ENCODE results near the gene B3GNT4.

B3GNT4 gene

DNA sequence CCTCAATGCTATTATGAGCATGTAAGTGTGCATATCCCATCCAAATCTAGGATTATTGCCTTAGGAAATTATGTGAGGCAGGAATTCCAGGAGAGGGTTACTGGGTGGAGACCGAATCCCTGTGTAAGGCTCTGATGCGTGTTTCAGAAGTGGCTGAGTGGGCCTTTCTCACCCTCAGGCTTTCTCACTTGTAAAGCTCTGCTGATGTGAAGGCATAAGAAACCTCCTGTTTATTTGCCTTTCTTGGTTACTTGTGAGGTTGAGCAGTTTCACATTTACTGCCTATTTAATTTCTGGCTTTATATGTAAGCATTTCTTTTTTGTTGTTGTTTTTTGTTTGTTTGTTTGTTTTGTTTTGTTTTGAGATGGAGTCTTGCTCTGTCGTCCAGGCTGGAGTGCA lies 40.5 kb upstream of the B3GNT4 start:
- no peak overlapping the region for H3K4me3 ChIP-seq (ENCODE audit: low read depth, low read length)
- no peak for DNase-seq (ENCODE audit: low read depth, low spot score)
- TF ChIP-seq CTCF (IDR thresholded peaks at IDR 0.05; ENCODE audit: low read depth, low read length), result no peak
- in situ Hi-C loops (cut with HindIII; ENCODE audit: low sequenced_read_pairs), result no loop called here

- no peak overlapping the region for H3K4me3 ChIP-seq (ENCODE audit: low read depth, low read length)
- TF ChIP-seq CTCF (IDR thresholded peaks at IDR 0.05; ENCODE audit: low read depth, low read length), result no peak
- in situ Hi-C loops (cut with HindIII; ENCODE audit: low sequenced_read_pairs), result no loop called here
- DNase-seq (ENCODE audit: low read depth, low spot score), result no peak
Observed at GRCh38 chr12:122166422-122167349, 36.8 kb upstream of the B3GNT4 start.

DNA sequence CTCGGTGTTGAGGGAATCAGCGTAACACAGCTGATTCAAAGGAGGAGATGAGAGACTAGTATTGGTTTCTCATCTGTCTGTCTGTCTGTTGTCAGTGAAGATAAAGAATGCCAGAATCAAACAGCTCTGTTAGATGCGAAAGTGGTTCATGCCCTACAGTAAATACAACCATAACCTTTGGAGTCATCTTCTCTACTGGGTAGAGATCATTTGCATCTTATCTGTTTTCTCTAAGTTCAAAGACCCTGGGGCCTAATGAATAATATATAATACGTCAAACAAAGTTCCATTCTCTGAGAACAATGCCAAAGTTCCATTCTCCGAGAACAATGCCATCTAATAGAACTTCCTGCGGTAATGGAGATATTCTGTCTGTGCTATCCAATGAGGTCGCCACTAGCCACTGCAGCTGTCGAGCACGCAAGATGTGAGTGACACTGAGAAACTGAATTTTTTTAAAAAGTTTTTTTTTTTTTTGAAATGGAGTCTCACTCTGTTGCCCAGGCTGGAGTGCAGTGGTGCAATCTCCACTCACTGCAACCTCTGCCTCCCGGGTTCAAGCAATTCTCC lies 36.1 kb upstream of the B3GNT4 start:
- no peak for DNase-seq (ENCODE audit: low read depth, low spot score)
- no peak overlapping the region for H3K4me3 ChIP-seq (ENCODE audit: low read depth, low read length)
- in situ Hi-C loops (cut with HindIII; ENCODE audit: low sequenced_read_pairs), result no loop called here
- TF ChIP-seq CTCF (IDR thresholded peaks at IDR 0.05; ENCODE audit: low read depth, low read length), result no peak

- no peak for DNase-seq (ENCODE audit: low read depth, low spot score)
- in situ Hi-C loops (cut with HindIII; ENCODE audit: low sequenced_read_pairs), result no loop called here
- TF ChIP-seq CTCF (IDR thresholded peaks at IDR 0.05; ENCODE audit: low read depth, low read length), result no peak
- no peak overlapping the region for H3K4me3 ChIP-seq (ENCODE audit: low read depth, low read length)
Observed at GRCh38 chr12:122168492-122168891, 35.0 kb upstream of the B3GNT4 start.

GRCh38 chr12:122171399-122171798 lies 32.1 kb upstream of the B3GNT4 start:
- no peak for TF ChIP-seq CTCF (IDR thresholded peaks at IDR 0.05; ENCODE audit: low read depth, low read length)
- no peak for DNase-seq (ENCODE audit: low read depth, low spot score)
- no peak overlapping the region for H3K4me3 ChIP-seq (ENCODE audit: low read depth, low read length)
- in situ Hi-C loops (cut with HindIII; ENCODE audit: low sequenced_read_pairs), result no loop called here

GRCh38 chr12:122172262-122172939 lies 31.1 kb upstream of the B3GNT4 start:
- H3K4me3 ChIP-seq (ENCODE audit: low read depth, low read length), result no peak overlapping the region
- in situ Hi-C loops (cut with HindIII; ENCODE audit: low sequenced_read_pairs), result no loop called here
- no peak for TF ChIP-seq CTCF (IDR thresholded peaks at IDR 0.05; ENCODE audit: low read depth, low read length)
- DNase-seq (ENCODE audit: low read depth, low spot score), result no peak

Measured in astrocyte of the spinal cord (primary cell).